H1 (cell line): ENCODE results near the gene FGGY. TPM values are rescaled to one million over a fixed set of nuclear protein-coding genes. Genes with fewer than 3 reads are reported as not detected.

ENCODE experiments used
- CTCF ChIA-PET: fragments of 300-600 bp; sonication (Branson Sonifier 250); formaldehyde crosslinking; loops from one replicate; lab custom pipeline; 2021; ENCODE audit not compliant: partially characterized antibody; lab: Charles Lee
- POLR2A ChIA-PET: fragments of 300-600 bp; sonication (Branson Sonifier 250); formaldehyde crosslinking; loops from one replicate; lab custom pipeline; 2021; ENCODE audit warnings: inconsistent platforms; ENCODE audit not compliant: partially characterized antibody; lab: Charles Lee
- DNase-seq, 2 experiments: peaks; one replicate each; pipeline versions ENCODE4 v3.0.0 to v3.0.0-alpha.2; 2010 to 2022; ENCODE audit warnings: low spot score in 2 of 2, low read depth in 1 of 2, mixed read lengths in 1 of 2
- FAIRE-seq: peaks from 2 replicates; lab custom pipeline; 2011; peaks lifted over from hg19 to GRCh38; lab: Jason Lieb, UNC
- H2AFZ ChIP-seq: 2 replicates; pipeline ENCODE4 v1.8.1; 2012; ENCODE audit warnings: low read length, inconsistent platforms
- H2AK5ac ChIP-seq: 2 replicates; pipeline ENCODE4 v1.6.1; 2013; ENCODE audit warnings: low read depth, low read length
- H2BK120ac ChIP-seq: replicated peaks from 2 replicates; pipeline ENCODE3; 2013; ENCODE audit warnings: low read depth, low read length, inconsistent platforms
- H2BK12ac ChIP-seq: 2 replicates; pipeline ENCODE4 v1.6.1; 2013; ENCODE audit warnings: low read depth, low read length
- H2BK15ac ChIP-seq: 2 replicates; pipeline ENCODE4 v1.6.1; 2013; ENCODE audit warnings: low read length
- H2BK20ac ChIP-seq: 2 replicates; pipeline ENCODE4 v1.6.1; 2013; ENCODE audit warnings: low read length
- H2BK5ac ChIP-seq: 2 replicates; pipeline ENCODE4 v1.6.1; 2013; ENCODE audit warnings: low read depth, low read length
- H3K14ac ChIP-seq: 2 replicates; pipeline ENCODE4 v1.6.1; 2013; ENCODE audit warnings: inconsistent platforms; ENCODE audit not compliant: insufficient read length
- H3K18ac ChIP-seq: 2 replicates; pipeline ENCODE4 v1.6.1; 2013; ENCODE audit warnings: low read length; ENCODE audit errors: extremely low read depth
- H3K23ac ChIP-seq: 2 replicates; pipeline ENCODE4 v1.6.1; 2013; ENCODE audit warnings: inconsistent platforms; ENCODE audit not compliant: insufficient read length
- H3K23me2 ChIP-seq: 2 replicates; pipeline ENCODE4 v1.6.1; 2013; ENCODE audit warnings: low read depth, low read length
- H3K27ac ChIP-seq: 2 replicates; pipeline ENCODE4 v1.6.1; 2011; ENCODE audit warnings: low read depth, low read length, inconsistent platforms
- H3K27me3 ChIP-seq, 4 experiments: replicated peaks in 1 of 4; 1 replicate in 1 of 4; 2 replicates in 3 of 4; pipeline versions ENCODE4 v1.6.1 to v1.8.1; 2011 to 2013; ENCODE audit warnings: low read length in 3 of 4, mild to moderate bottlenecking in 3 of 4, inconsistent platforms in 2 of 4, mixed read lengths in 2 of 4, moderate library complexity in 1 of 4; ENCODE audit not compliant: control insufficient read depth in 3 of 4, insufficient read depth in 3 of 4; ENCODE audit errors: extremely low read depth in 1 of 4
- H3K36me3 ChIP-seq, 4 experiments: 2 replicates each; pipeline versions ENCODE4 v1.6.1 to v1.8.1; 2011 to 2013; ENCODE audit warnings: mild to moderate bottlenecking in 4 of 4, low read length in 3 of 4, moderate library complexity in 2 of 4, control low read depth in 1 of 4, inconsistent platforms in 1 of 4; ENCODE audit not compliant: insufficient read depth in 4 of 4, control insufficient read depth in 2 of 4
- H3K4ac ChIP-seq: replicated peaks from 2 replicates; pipeline ENCODE3; 2013; ENCODE audit warnings: low read length, low read depth, mixed read lengths, inconsistent platforms; ENCODE audit not compliant: insufficient read length
- H3K4me1 ChIP-seq, 4 experiments: replicated peaks in 1 of 4; 1 replicate in 1 of 4; 2 replicates in 3 of 4; pipeline versions ENCODE4 v1.6.1 to v1.8.1; 2011 to 2013; ENCODE audit warnings: low read length in 3 of 4, inconsistent platforms in 2 of 4, mixed read lengths in 1 of 4; ENCODE audit not compliant: insufficient read depth in 4 of 4, control insufficient read depth in 3 of 4
- H3K4me2 ChIP-seq, 2 experiments: 2 replicates each; pipeline versions ENCODE4 v1.6.1 to v1.8.1; 2011 to 2013; ENCODE audit warnings: low read depth in 2 of 2, low read length in 2 of 2, control low read depth in 1 of 2, inconsistent platforms in 1 of 2, mild to moderate bottlenecking in 1 of 2; ENCODE audit not compliant: insufficient read depth in 1 of 2
- H3K4me3 ChIP-seq, 4 experiments: fragments of 200-600, 300-600 bp in 1 of 4; sonication (generic), shearing (Covaris generic), sonication (Bioruptor Twin) in 1 of 4; 2 replicates each; pipeline versions ENCODE4 v1.5.1 to v1.8.1; 2011 to 2016; ENCODE audit warnings: low read length in 4 of 4, low read depth in 3 of 4, control low read depth in 2 of 4, inconsistent platforms in 2 of 4, mild to moderate bottlenecking in 2 of 4, mixed read lengths in 1 of 4, moderate library complexity in 1 of 4; ENCODE audit not compliant: insufficient read depth in 2 of 4; ENCODE audit errors: extremely low read depth in 1 of 4
- H3K56ac ChIP-seq: replicated peaks from 2 replicates; pipeline ENCODE3; 2013; ENCODE audit warnings: low read depth, mild to moderate bottlenecking, mixed read lengths, low read length, inconsistent platforms; ENCODE audit not compliant: insufficient read length
- H3K79me1 ChIP-seq: 2 replicates; pipeline ENCODE4 v1.6.1; 2013; ENCODE audit warnings: low read depth, low read length, control low read depth
- H3K79me2 ChIP-seq, 2 experiments: 2 replicates each; pipeline versions ENCODE4 v1.6.1 to v1.8.1; 2012 to 2013; ENCODE audit warnings: low read length in 2 of 2, mild to moderate bottlenecking in 2 of 2, inconsistent platforms in 1 of 2; ENCODE audit not compliant: insufficient read depth in 2 of 2, control insufficient read depth in 1 of 2
- H3K9ac ChIP-seq, 4 experiments: replicated peaks in 1 of 4; 1 replicate in 1 of 4; 2 replicates in 3 of 4; pipeline versions ENCODE4 v1.6.1 to v1.8.1; 2011 to 2013; ENCODE audit warnings: low read depth in 3 of 4, low read length in 3 of 4, control low read depth in 2 of 4, mild to moderate bottlenecking in 2 of 4, moderate library complexity in 2 of 4, inconsistent platforms in 1 of 4; ENCODE audit errors: extremely low read depth in 1 of 4
- H3K9me3 ChIP-seq, 2 experiments: 2 replicates each; pipeline versions ENCODE4 v1.6.1 to v1.8.1; 2012 to 2013; ENCODE audit warnings: mild to moderate bottlenecking in 2 of 2, moderate library complexity in 2 of 2, control low read depth in 1 of 2, inconsistent platforms in 1 of 2, low read depth in 1 of 2, low read length in 1 of 2, mixed read lengths in 1 of 2; ENCODE audit not compliant: insufficient read depth in 2 of 2
- H4K20me1 ChIP-seq, 2 experiments: replicated peaks in 1 of 2; 2 replicates each; pipeline versions ENCODE3 to v1.8.1; 2011 to 2013; ENCODE audit warnings: inconsistent platforms in 2 of 2, low read length in 2 of 2, mild to moderate bottlenecking in 1 of 2; ENCODE audit not compliant: insufficient read depth in 2 of 2, control insufficient read depth in 1 of 2
- H4K5ac ChIP-seq: 2 replicates; pipeline ENCODE4 v1.6.1; 2013; ENCODE audit warnings: low read length, low read depth, mixed read lengths, inconsistent platforms; ENCODE audit not compliant: insufficient read length
- H4K8ac ChIP-seq: 2 replicates; pipeline ENCODE4 v1.8.0; 2013; ENCODE audit warnings: mild to moderate bottlenecking, moderate library complexity, low read length, inconsistent platforms; ENCODE audit not compliant: insufficient read depth; ENCODE audit errors: extremely low read depth
- H4K91ac ChIP-seq: replicated peaks from 2 replicates; pipeline ENCODE3; 2013; ENCODE audit warnings: low read length, mixed read lengths, inconsistent platforms; ENCODE audit not compliant: insufficient read length
- BACH1 ChIP-seq: IDR thresholded peaks from 2 replicates; pipeline ENCODE4 v1.6.1; 2012; ENCODE audit warnings: low read length, improper control_type of control experiment
- CBX5 ChIP-seq: fragments of 300-800, 300-1000 bp; sonication (generic); IDR thresholded peaks from 2 replicates; pipeline ENCODE4 v1.7.1; 2016; ENCODE audit warnings: antibody characterized with exemption, low read length, low read depth
- CBX8 ChIP-seq: fragments of 300-800, 300-1000 bp; sonication (generic); IDR thresholded peaks from 2 replicates; pipeline ENCODE4 v1.7.1; 2016; ENCODE audit warnings: low read depth, low read length, borderline replicate concordance
- CEBPB ChIP-seq: IDR thresholded peaks from 2 replicates; pipeline ENCODE4 v1.6.1; 2012; ENCODE audit warnings: low read depth, low read length
- CHD2 ChIP-seq: IDR thresholded peaks from 2 replicates; pipeline ENCODE4 v1.6.1; 2012; ENCODE audit warnings: low read length, improper control_type of control experiment
- HDAC2 ChIP-seq, 2 experiments: fragments of 300-600 bp in 1 of 2; sonication (generic) in 1 of 2; IDR thresholded peaks; 2 replicates each; pipeline ENCODE4 v1.6.1; 2011 to 2012; ENCODE audit warnings: low read depth in 2 of 2, low read length in 2 of 2, mild to moderate bottlenecking in 2 of 2, moderate library complexity in 2 of 2, borderline replicate concordance in 1 of 2, inconsistent platforms in 1 of 2
- JUND ChIP-seq: IDR thresholded peaks from 2 replicates; pipeline ENCODE4 v1.6.1; 2011; ENCODE audit warnings: mild to moderate bottlenecking, improper control_type of control experiment, low read length
- KDM5A ChIP-seq: fragments of 200-600 bp; IDR thresholded peaks from 2 replicates; pipeline ENCODE4 v1.7.1; 2012; ENCODE audit warnings: mild to moderate bottlenecking, low read length, inconsistent platforms, mixed read lengths
- RFX5 ChIP-seq: IDR thresholded peaks from 2 replicates; pipeline ENCODE4 v1.6.1; 2011; ENCODE audit warnings: low read depth, low read length, improper control_type of control experiment, borderline replicate concordance
- RNF2 ChIP-seq: fragments of 200-900, 300-1000 bp; sonication (generic); IDR thresholded peaks from 2 replicates; pipeline ENCODE4 v1.7.1; 2016; ENCODE audit warnings: borderline replicate concordance, low read depth, mild to moderate bottlenecking, antibody characterized with exemption, low read length; ENCODE audit not compliant: poor library complexity, severe bottlenecking; ENCODE audit errors: missing control alignments
- SP4 ChIP-seq: IDR thresholded peaks from 2 replicates; pipeline ENCODE4 v1.6.1; 2012; ENCODE audit warnings: low read length, inconsistent platforms
- SUZ12 ChIP-seq: fragments of 200-600 bp; sonication (generic); IDR thresholded peaks from 2 replicates; pipeline ENCODE4 v1.6.1; 2012; ENCODE audit warnings: mild to moderate bottlenecking, inconsistent platforms, low read length, moderate library complexity, mixed read lengths
- USF2 ChIP-seq: IDR thresholded peaks from 2 replicates; pipeline ENCODE4 v1.6.1; 2011; ENCODE audit warnings: low read length, improper control_type of control experiment
- WGBS, 2 experiments: shearing (Covaris generic) in 1 of 2; methylation state at CpG; one replicate each; pipeline versions ENCODE4 v1.1.6 to v1.1.7; 2013 to 2015; ENCODE audit warnings: low lambda C conversion rate in 2 of 2, mixed read lengths in 2 of 2, inconsistent platforms in 1 of 2, low coverage in 1 of 2, missing lambda C conversion rate in 1 of 2; ENCODE audit not compliant: insufficient replicate concordance in 2 of 2, insufficient coverage in 1 of 2, insufficient read length in 1 of 2; ENCODE audit errors: extremely low coverage in 1 of 2, missing lambda C conversion rate in 1 of 2; 5-methylcytosine and 5-hydroxymethylcytosine counted together
- polyA plus RNA-seq, 7 experiments: library from polyadenylated mRNA; depleted of rRNA in 3 of 7; stranded (reverse) in 5 of 7; unstranded in 2 of 7; fragments of >200 nt in 5 of 7; fragments of 200-250 nt in 2 of 7; gene quantifications; 1 replicate in 5 of 7; 2 replicates in 1 of 7; 4 replicates in 1 of 7; pipeline versions ENCODE4 v1.2.1 to v1.2.3, GENCODE V29; 2011 to 2013; ENCODE audit warnings: missing spikeins in 2 of 7, mixed read lengths in 2 of 7
- total RNA-seq: library from RNA; stranded (reverse); fragmentation: NEBNext Ultra II Directional; extraction: Animal tissue kit (Norgen Biotek cat#: 25700); gene quantifications from 2 replicates; pipeline ENCODE4 v1.2.1, GENCODE V29; 2021

The FGGY gene
- total and polyA plus RNA-seq, 2 of the 8 experiments (the other 6 are each of a cell fraction or from before 2014, with no cell fraction given), result 10.3 to 12.5 TPM

GRCh38 chr1:59504276-59504675 is 207.4 kb downstream of the FGGY start:
- Histone ChIP-seq H3K9me3 (no peaks in the 10 kb centered on the region), H3K4me3 (no peak overlapping the region), H3K36me3 (no peaks in the 10 kb centered on the region), H3K23me2 (no peaks in the 10 kb centered on the region), H4K20me1 (no peaks in the 10 kb centered on the region), H3K14ac (no peak overlapping the region), H2BK120ac (no peak overlapping the region), H3K79me1 (no peaks in the 10 kb centered on the region), H3K27ac (no peak overlapping the region), H3K23ac (no peak overlapping the region), H3K18ac (no peak overlapping the region), H2BK15ac (no peak overlapping the region), H4K8ac (no peak overlapping the region), H2BK5ac (no peak overlapping the region), H3K79me2 (no peaks in the 10 kb centered on the region), H2AK5ac (no peak overlapping the region), H3K9ac (no peak overlapping the region), H3K4me1 (peaks cover 0 to 8% (median 3%) of the 10 kb centered on the region in 4 experiments; a peak in 3 of 7 replicates), H3K4me2 (no peak overlapping the region), H3K4ac (no peak overlapping the region), H3K27me3 (no peaks in the 10 kb centered on the region), H4K5ac (no peak overlapping the region), H3K56ac (no peak overlapping the region), H2BK20ac (no peak overlapping the region), H2BK12ac (no peak overlapping the region), H4K91ac (no peak overlapping the region), H2AFZ (no peak overlapping the region)
- CTCF ChIA-PET, result no interaction called here
- DNase-seq (no peak), FAIRE-seq (no peak)
- POLR2A ChIA-PET, result no interaction called here
- WGBS, 2 experiments, result 94% methylated on average over 3 of the region's 3 CpGs; no CpG with 5 or more reads in 1 of the 2 experiments
- TF ChIP-seq BACH1 (no peak), CBX8 (no peak), SUZ12 (no peak), CEBPB (no peak), HDAC2 (IDR thresholded peaks at IDR 0.05; ENCODE audit: borderline replicate concordance in 1 of 2, low read depth in 2 of 2, low read length in 2 of 2) (no peak), USF2 (no peak), RNF2 (no peak), CHD2 (no peak), JUND (no peak), SP4 (no peak), RFX5 (no peak), CBX5 (no peak), KDM5A (no peak)
